Gastroesophageal sphincter (tissue), 4 donors: ENCODE data around the gene ULK3. TPM values are rescaled to one million over a fixed set of nuclear protein-coding genes. Genes with fewer than 3 reads are reported as not detected.
"Not testable (repeated sequence)": the region's sequence is repeated elsewhere in the genome, so short reads cannot be mapped to it uniquely, and the experiment has no call there.

Experiments used
- ATAC-seq: fragments of 150-250 bp; one replicate; pipeline ENCODE4 v1.9.1; 2016; ENCODE audit warnings: mild to moderate bottlenecking, moderate library complexity
- H3K27ac ChIP-seq, 4 donors: fragments of 200-600 bp; sonication (generic) in 3 of 4; 1 replicate in 3 of 4; 2 replicates in 1 of 4; pipeline ENCODE4 v1.5.1; 2016 to 2019
- H3K27me3 ChIP-seq: fragments of 200-600 bp; sonication (generic); one replicate; pipeline ENCODE4 v1.5.1; 2019
- H3K36me3 ChIP-seq, 2 donors: fragments of 200-600 bp; sonication (generic); one replicate each; pipeline ENCODE4 v1.5.1; 2019; ENCODE audit warnings: control low read depth in 1 of 2
- H3K4me1 ChIP-seq, 3 donors: fragments of 200-600 bp; sonication (generic); 1 replicate in 2 of 3; 2 replicates in 1 of 3; pipeline ENCODE4 v1.5.1; 2016 to 2019; ENCODE audit warnings: control low read depth in 2 of 3
- H3K4me3 ChIP-seq, 2 donors: fragments of 200-600 bp; sonication (generic); one replicate each; pipeline ENCODE4 v1.5.1; 2019; ENCODE audit warnings: mild to moderate bottlenecking in 1 of 2, moderate library complexity in 1 of 2
- H3K9me3 ChIP-seq, 3 donors: fragments of 200-600 bp; sonication (generic); one replicate each; pipeline ENCODE4 v1.5.1; 2017 to 2019; ENCODE audit warnings: control low read depth in 2 of 3
- EP300 ChIP-seq: sonication (generic); formaldehyde crosslinking; IDR thresholded peaks from one replicate; pipeline ENCODE4 v1.6.1; 2017; ENCODE audit warnings: antibody characterized with exemption, mild to moderate bottlenecking
- POLR2A ChIP-seq, 2 donors: fragments of 450-650 bp; IDR thresholded peaks; one replicate each; pipeline ENCODE4 v1.6.1; 2017; ENCODE audit warnings: antibody characterized with exemption in 2 of 2, mild to moderate bottlenecking in 2 of 2, moderate library complexity in 1 of 2
- POLR2AphosphoS5 ChIP-seq: sonication (generic); formaldehyde crosslinking; IDR thresholded peaks from one replicate; pipeline ENCODE4 v1.6.1; 2017; ENCODE audit warnings: antibody characterized with exemption
- WGBS, 2 donors: methylation state at CpG; one replicate each; pipeline ENCODE4 v1.1.5; 2018; ENCODE audit warnings: low coverage in 1 of 2; 5-methylcytosine and 5-hydroxymethylcytosine counted together
- total RNA-seq, 4 donors: library from RNA; depleted of rRNA; stranded (reverse); fragments of >200 nt; gene quantifications; one replicate each; pipeline ENCODE4 v1.1.0, GENCODE V29; 2016
- TF ChIP-seq, protein P1 (sequence below), 4 experiments: fragments of 200-600 bp in 2 of 4; fragments of 450-650 bp in 2 of 4; sonication (generic) in 1 of 4; IDR thresholded peaks; one replicate each; pipeline ENCODE4 v1.5.1; 2017 to 2019; ENCODE audit warnings: antibody characterized with exemption in 4 of 4, mild to moderate bottlenecking in 2 of 4, moderate library complexity in 2 of 4

Gene ULK3
- total RNA-seq, 4 donors from 2014 or later = 26.4 to 51.8 (median 32.7) TPM

DNA sequence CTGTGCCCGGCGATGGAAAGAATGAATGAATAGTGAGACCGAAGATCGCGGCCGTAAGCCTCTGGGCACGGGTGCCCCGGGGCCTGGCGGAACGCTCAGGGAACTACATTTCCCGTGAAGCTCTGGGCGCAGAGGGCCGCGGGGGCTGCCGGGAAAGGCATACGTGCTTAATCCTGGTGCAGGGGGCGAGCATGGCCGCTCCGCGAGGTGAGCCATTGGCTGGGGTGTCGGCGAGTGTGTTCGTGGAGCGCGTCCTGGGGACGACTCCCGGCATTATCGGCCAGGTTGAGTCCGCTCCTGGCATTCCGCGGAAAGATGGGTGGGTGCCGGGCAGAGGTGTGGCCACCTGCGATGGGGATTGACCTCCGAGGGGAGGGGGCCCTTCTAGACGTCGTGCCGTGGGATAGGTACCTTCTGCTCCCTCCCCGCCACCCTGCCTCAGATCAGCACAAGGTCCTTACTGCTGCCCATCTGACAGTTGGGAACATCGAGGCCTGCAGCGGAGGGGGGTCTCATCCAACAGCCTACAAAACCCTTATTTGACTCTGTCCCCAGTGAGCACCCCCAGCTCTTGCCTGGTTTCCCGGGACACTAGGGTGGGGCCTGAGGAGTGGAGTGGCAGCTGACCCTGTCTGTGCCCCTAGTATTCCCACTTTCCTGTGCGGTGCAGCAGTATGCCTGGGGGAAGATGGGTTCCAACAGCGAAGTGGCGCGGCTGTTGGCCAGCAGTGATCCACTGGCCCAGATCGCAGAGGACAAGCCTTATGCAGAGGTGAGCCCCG, 47.1 kb upstream of the ULK3 start, which contains the start of gene MPI:
MPI (plus strand) TSS at position 160 of the 782 bp plus-strand sequence; CDS start at position 192, 32 bp downstream.
- ATAC-seq = peak; percentile 97
- H3K4me1 ChIP-seq = peaks cover 0 to 29% (median 11%) of the 10 kb centered on the region in 3 donors
- peak within 1 kb of the TSS in 3 of 4 donors; percentile 84 to 89 (median 89) for H3K27ac ChIP-seq
- 0 to 12% methylated on average over 4 to 34 of the region's 47 CpGs for WGBS, 2 donors
- H3K36me3 ChIP-seq = peaks cover 0 to 37% of the 10 kb centered on the region in 2 donors
- no peaks in the 10 kb centered on the region for H3K27me3 ChIP-seq
- H3K4me3 ChIP-seq = peak within 1 kb of the TSS; percentile 60 to 82
- H3K9me3 ChIP-seq = no peaks in the 10 kb centered on the region
- TF ChIP-seq, protein P1, sequence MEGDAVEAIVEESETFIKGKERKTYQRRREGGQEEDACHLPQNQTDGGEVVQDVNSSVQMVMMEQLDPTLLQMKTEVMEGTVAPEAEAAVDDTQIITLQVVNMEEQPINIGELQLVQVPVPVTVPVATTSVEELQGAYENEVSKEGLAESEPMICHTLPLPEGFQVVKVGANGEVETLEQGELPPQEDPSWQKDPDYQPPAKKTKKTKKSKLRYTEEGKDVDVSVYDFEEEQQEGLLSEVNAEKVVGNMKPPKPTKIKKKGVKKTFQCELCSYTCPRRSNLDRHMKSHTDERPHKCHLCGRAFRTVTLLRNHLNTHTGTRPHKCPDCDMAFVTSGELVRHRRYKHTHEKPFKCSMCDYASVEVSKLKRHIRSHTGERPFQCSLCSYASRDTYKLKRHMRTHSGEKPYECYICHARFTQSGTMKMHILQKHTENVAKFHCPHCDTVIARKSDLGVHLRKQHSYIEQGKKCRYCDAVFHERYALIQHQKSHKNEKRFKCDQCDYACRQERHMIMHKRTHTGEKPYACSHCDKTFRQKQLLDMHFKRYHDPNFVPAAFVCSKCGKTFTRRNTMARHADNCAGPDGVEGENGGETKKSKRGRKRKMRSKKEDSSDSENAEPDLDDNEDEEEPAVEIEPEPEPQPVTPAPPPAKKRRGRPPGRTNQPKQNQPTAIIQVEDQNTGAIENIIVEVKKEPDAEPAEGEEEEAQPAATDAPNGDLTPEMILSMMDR (IDR thresholded peaks at IDR 0.05) = peak in 3 of 4 experiments; percentile 17 to 61 (median 43)
- TF ChIP-seq POLR2A (IDR thresholded peaks at IDR 0.05) = peak; percentile 30 to 52
- peak; percentile 48 for TF ChIP-seq POLR2AphosphoS5
- TF ChIP-seq EP300 = no peak

DNA sequence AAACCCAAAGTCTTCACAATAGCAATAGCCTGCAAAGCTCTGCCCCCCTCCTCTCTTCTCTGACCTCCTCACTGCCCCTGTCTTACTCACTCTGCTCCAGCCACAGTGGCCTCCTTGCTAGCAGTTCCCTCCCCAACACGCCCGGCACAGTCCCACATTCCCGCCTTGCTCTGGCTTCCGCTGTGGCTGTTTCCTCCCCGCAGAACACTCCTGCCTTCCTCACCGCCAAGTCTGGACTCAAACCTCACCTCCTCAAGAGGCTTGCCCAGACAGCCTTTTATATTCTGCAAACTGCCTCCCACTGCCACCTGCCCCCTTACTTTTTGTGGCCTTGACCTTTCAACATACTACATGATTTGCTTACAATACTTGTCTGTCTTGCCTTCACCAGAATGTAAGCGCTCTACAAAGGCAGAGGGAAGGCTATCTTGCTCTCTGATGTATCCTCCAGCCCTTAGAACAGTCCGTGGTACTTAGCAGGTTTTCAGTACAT, 46.5 kb upstream of the ULK3 start:
- peak; percentile 66 for ATAC-seq
- peaks cover 0 to 29% (median 11%) of the 10 kb centered on the region in 3 donors for H3K4me1 ChIP-seq
- peak overlapping the region; percentile 60 to 82 for H3K4me3 ChIP-seq
- peak overlapping the region in 3 of 4 donors; percentile 84 to 89 (median 89) for H3K27ac ChIP-seq
- H3K27me3 ChIP-seq = no peaks in the 10 kb centered on the region
- H3K36me3 ChIP-seq = peaks cover 0 to 33% of the 10 kb centered on the region in 2 donors
- no peaks in the 10 kb centered on the region for H3K9me3 ChIP-seq
- 3 to 9% methylated on average over 8 of the region's 8 CpGs for WGBS, 2 donors
- TF ChIP-seq POLR2A (IDR thresholded peaks at IDR 0.05) (no peak), POLR2AphosphoS5 (no peak), EP300 (no peak)
- TF ChIP-seq, protein P1 (IDR thresholded peaks at IDR 0.05) = no peak

DNA sequence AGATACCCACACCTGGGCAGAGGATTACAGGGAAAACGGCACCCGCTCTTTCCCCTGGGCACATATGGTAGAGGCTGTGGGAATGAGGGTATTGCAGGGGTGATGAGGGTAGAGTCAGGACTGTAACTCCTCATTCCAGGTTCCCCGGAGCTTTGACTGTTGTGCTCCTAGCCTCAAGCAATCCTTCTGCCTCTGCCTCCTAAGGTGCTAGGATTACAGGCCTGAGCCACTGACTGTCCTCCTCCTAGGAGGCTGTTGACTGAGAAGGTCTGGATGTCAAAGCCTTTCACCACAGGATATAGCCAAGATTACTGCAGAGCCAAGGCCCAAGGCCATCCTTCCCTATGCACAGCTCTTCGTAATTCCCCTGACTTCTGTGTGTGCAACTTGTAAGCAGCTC, 45.8 kb upstream of the ULK3 start:
- WGBS, 2 donors = 50 to 87% methylated on average over 1 to 4 of the region's 4 CpGs
- no peaks in the 10 kb centered on the region for H3K27me3 ChIP-seq
- peak overlapping the region in 3 of 4 donors; percentile 84 to 89 (median 89) for H3K27ac ChIP-seq
- TF ChIP-seq EP300 = no peak
- TF ChIP-seq, protein P1 (IDR thresholded peaks at IDR 0.05) = no peak
- no peak for TF ChIP-seq POLR2AphosphoS5
- TF ChIP-seq POLR2A (IDR thresholded peaks at IDR 0.05) = no peak
- peaks cover 0 to 26% of the 10 kb centered on the region in 2 donors for H3K36me3 ChIP-seq
- no peaks in the 10 kb centered on the region for H3K9me3 ChIP-seq
- no peak overlapping the region for H3K4me3 ChIP-seq
- no peak for ATAC-seq
- H3K4me1 ChIP-seq = peaks cover 0 to 29% (median 11%) of the 10 kb centered on the region in 3 donors

DNA sequence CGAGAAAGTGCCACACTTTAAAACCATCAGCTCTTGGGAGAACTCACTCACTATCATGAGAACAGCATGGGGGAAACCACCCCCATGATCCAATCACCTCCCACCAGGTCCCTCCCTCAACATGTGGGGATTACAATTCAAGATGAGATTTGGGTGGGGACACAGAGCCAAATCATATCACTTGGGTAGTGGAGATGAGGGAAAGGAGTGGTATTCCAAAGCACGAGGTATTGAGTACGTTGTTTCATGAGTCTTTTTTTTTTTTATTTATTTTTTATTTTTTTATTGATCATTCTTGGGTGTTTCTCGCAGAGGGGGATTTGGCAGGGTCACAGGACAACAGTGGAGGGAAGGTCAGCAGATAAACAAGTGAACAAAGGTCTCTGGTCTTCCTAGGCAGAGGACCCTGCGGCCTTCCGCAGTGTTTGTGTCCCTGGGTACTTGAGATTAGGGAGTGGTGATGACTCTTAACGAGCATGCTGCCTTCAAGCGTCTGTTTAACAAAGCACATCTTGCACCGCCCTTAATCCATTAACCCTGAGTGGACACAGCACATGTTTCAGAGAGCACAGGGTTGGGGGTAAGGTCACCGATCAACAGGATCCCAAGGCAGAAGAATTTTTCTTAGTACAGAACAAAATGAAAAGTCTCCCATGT, 44.7 kb upstream of the ULK3 start:
- H3K36me3 ChIP-seq = peaks cover 0 to 15% of the 10 kb centered on the region in 2 donors
- not testable (repeated sequence) for H3K9me3 ChIP-seq, H3K4me3 ChIP-seq, H3K27me3 ChIP-seq, H3K27ac ChIP-seq, ATAC-seq
- H3K4me1 ChIP-seq = peaks cover 0 to 29% (median 11%) of the 10 kb centered on the region in 3 donors
- 88 to 93% methylated on average over 2 to 5 of the region's 10 CpGs for WGBS, 2 donors

DNA sequence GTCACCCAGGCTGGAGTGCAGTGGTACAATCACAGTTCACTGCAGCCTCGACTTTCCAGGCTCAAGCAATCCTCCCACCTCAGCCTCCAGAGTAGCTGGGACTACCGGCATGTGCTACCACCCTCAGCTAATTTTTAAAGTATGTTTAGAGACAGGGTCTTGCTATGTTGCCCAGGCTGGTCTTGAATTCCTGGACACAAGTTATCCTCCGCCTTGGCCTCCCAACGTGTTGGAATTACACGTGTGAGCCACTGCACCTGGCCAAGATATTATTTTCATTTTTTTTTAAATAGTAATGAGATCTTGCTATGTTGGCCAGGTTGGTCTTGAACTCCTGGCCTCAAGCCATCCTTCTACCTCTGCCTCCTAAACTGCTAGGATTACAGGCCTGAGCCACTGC, 42.5 kb upstream of the ULK3 start:
- no peak for ATAC-seq
- H3K4me1 ChIP-seq = peaks cover 0 to 17% (median 7%) of the 10 kb centered on the region in 3 donors
- no peak for TF ChIP-seq POLR2AphosphoS5
- no peak for TF ChIP-seq POLR2A (IDR thresholded peaks at IDR 0.05)
- TF ChIP-seq, protein P1 (IDR thresholded peaks at IDR 0.05) = no peak
- TF ChIP-seq EP300 = no peak
- H3K4me3 ChIP-seq = no peak overlapping the region
- no peaks in the 10 kb centered on the region for H3K9me3 ChIP-seq
- no peaks in the 10 kb centered on the region for H3K27me3 ChIP-seq
- no peaks in the 10 kb centered on the region for H3K36me3 ChIP-seq
- H3K27ac ChIP-seq = no peak overlapping the region
- WGBS, 2 donors = 60 to 69% methylated on average over 1 to 5 of the region's 5 CpGs
